ENCODE measurements around the gene CIP2A. TPM values are rescaled to one million over a fixed set of nuclear protein-coding genes. Genes with fewer than 3 reads are reported as not detected.

The CIP2A gene
- total and polyA plus RNA-seq, 2 of the 13 experiments (the other 11 are each of a cell fraction or from before 2014, with no cell fraction given), result 7.8 to 36.9 TPM

- TF ChIP-seq, protein P1, sequence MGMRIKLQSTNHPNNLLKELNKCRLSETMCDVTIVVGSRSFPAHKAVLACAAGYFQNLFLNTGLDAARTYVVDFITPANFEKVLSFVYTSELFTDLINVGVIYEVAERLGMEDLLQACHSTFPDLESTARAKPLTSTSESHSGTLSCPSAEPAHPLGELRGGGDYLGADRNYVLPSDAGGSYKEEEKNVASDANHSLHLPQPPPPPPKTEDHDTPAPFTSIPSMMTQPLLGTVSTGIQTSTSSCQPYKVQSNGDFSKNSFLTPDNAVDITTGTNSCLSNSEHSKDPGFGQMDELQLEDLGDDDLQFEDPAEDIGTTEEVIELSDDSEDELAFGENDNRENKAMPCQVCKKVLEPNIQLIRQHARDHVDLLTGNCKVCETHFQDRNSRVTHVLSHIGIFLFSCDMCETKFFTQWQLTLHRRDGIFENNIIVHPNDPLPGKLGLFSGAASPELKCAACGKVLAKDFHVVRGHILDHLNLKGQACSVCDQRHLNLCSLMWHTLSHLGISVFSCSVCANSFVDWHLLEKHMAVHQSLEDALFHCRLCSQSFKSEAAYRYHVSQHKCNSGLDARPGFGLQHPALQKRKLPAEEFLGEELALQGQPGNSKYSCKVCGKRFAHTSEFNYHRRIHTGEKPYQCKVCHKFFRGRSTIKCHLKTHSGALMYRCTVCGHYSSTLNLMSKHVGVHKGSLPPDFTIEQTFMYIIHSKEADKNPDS (CRISPR knock-in tag; IDR thresholded peaks at IDR 0.05), result no peak
- TF ChIP-seq XRCC5 (optimal IDR thresholded peaks at IDR 0.05; ENCODE audit: low read length) (peak; percentile 68), TEAD2 (CRISPR knock-in tag; IDR thresholded peaks at IDR 0.05) (no peak), ZNF792 (CRISPR knock-in tag; IDR thresholded peaks at IDR 0.05) (no peak; the same call in none of the 2 replicates), ZBTB38 (CRISPR knock-in tag; IDR thresholded peaks at IDR 0.05) (peak; percentile 40; the same call in 1 of the 2 replicates), ZNF878 (CRISPR knock-in tag; IDR thresholded peaks at IDR 0.05) (peak; percentile 80; the same call in 1 of the 2 replicates), HBP1 (CRISPR knock-in tag; IDR thresholded peaks at IDR 0.05; ENCODE audit: low read depth) (peak; percentile 91), ZNF670 (CRISPR knock-in tag; IDR thresholded peaks at IDR 0.05; ENCODE audit: borderline replicate concordance) (0 out of 2 replicates have a peak, but pooled peaks have one; percentile 45), NR2C2 (CRISPR knock-in tag; IDR thresholded peaks at IDR 0.05; ENCODE audit: borderline replicate concordance) (peak; percentile 90), REPIN1 (CRISPR knock-in tag; IDR thresholded peaks at IDR 0.05; ENCODE audit: borderline replicate concordance, low read depth) (peak; percentile 78), GPBP1L1 (CRISPR knock-in tag; IDR thresholded peaks at IDR 0.05) (no peak), ZNF709 (CRISPR knock-in tag; IDR thresholded peaks at IDR 0.05) (peak; percentile 26), TIGD3 (CRISPR knock-in tag; IDR thresholded peaks at IDR 0.05; ENCODE audit: borderline replicate concordance) (0 out of 2 replicates have a peak, but pooled peaks have one; percentile 48), KAT7 (CRISPR knock-in tag; IDR thresholded peaks at IDR 0.05; ENCODE audit: borderline replicate concordance) (no peak), ARID2 (CRISPR knock-in tag; IDR thresholded peaks at IDR 0.05; ENCODE audit: borderline replicate concordance) (peak; percentile 80; the same call in 1 of the 2 replicates)
- TF ChIP-seq, protein P2, sequence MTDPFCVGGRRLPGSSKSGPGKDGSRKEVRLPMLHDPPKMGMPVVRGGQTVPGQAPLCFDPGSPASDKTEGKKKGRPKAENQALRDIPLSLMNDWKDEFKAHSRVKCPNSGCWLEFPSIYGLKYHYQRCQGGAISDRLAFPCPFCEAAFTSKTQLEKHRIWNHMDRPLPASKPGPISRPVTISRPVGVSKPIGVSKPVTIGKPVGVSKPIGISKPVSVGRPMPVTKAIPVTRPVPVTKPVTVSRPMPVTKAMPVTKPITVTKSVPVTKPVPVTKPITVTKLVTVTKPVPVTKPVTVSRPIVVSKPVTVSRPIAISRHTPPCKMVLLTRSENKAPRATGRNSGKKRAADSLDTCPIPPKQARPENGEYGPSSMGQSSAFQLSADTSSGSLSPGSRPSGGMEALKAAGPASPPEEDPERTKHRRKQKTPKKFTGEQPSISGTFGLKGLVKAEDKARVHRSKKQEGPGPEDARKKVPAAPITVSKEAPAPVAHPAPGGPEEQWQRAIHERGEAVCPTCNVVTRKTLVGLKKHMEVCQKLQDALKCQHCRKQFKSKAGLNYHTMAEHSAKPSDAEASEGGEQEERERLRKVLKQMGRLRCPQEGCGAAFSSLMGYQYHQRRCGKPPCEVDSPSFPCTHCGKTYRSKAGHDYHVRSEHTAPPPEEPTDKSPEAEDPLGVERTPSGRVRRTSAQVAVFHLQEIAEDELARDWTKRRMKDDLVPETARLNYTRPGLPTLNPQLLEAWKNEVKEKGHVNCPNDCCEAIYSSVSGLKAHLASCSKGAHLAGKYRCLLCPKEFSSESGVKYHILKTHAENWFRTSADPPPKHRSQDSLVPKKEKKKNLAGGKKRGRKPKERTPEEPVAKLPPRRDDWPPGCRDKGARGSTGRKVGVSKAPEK (CRISPR knock-in tag; IDR thresholded peaks at IDR 0.05; ENCODE audit: borderline replicate concordance), result peak; percentile 39; the same call in 1 of the 2 replicates
Observed at GRCh38 chr3:108589081-108589997, at the start of gene CIP2A, which contains the start of gene DZIP3 (continued).
